ENCODE results near the gene UNC13B. TPM values are rescaled to one million over a fixed set of nuclear protein-coding genes. Genes with fewer than 3 reads are reported as not detected.

UNC13B gene
- total RNA-seq, 3 donors from 2014 or later = 1.6 to 2.8 (median 2.0) TPM

- H3K4me3 Mint-ChIP-seq = no peak overlapping the region
- ATAC-seq (no peak), DNase-seq (no peak)
- no peaks in the 10 kb centered on the region for H3K36me3 Mint-ChIP-seq (ENCODE audit: insufficient read depth)
- H3K9me3 Mint-ChIP-seq = no peaks in the 10 kb centered on the region
- H3K27me3 Mint-ChIP-seq (ENCODE audit: low read depth) = peaks cover 5% of the 10 kb centered on the region
- H3K4me1 Mint-ChIP-seq (ENCODE audit: low read depth) = no peaks in the 10 kb centered on the region
Observed at GRCh38 chr9:35335164-35335563, 173.4 kb downstream of the UNC13B start.

- Mint-ChIP-seq H3K9me3 (no peaks in the 10 kb centered on the region), H3K36me3 (ENCODE audit: insufficient read depth) (no peaks in the 10 kb centered on the region), H3K4me3 (no peak overlapping the region), H3K4me1 (ENCODE audit: low read depth) (no peaks in the 10 kb centered on the region), H3K27me3 (ENCODE audit: low read depth) (peaks cover 10% of the 10 kb centered on the region)
- ATAC-seq (no peak), DNase-seq (no peak)
Observed at GRCh38 chr9:35338086-35338485, 176.3 kb downstream of the UNC13B start.

GRCh38 chr9:35338561-35339274 is 176.9 kb downstream of the UNC13B start:
- no peaks in the 10 kb centered on the region for H3K4me1 Mint-ChIP-seq (ENCODE audit: low read depth)
- H3K36me3 Mint-ChIP-seq (ENCODE audit: insufficient read depth) = no peaks in the 10 kb centered on the region
- no peaks in the 10 kb centered on the region for H3K9me3 Mint-ChIP-seq
- H3K4me3 Mint-ChIP-seq = no peak overlapping the region
- DNase-seq (no peak), ATAC-seq (no peak)
- peaks cover 10% of the 10 kb centered on the region for H3K27me3 Mint-ChIP-seq (ENCODE audit: low read depth)

- Mint-ChIP-seq H3K27me3 (ENCODE audit: low read depth) (peaks cover 10% of the 10 kb centered on the region), H3K4me3 (no peak overlapping the region), H3K4me1 (ENCODE audit: low read depth) (no peaks in the 10 kb centered on the region), H3K36me3 (ENCODE audit: insufficient read depth) (no peaks in the 10 kb centered on the region), H3K9me3 (no peaks in the 10 kb centered on the region)
- ATAC-seq = no peak
- DNase-seq = no peak
Observed at GRCh38 chr9:35340046-35340445, 178.2 kb downstream of the UNC13B start.

GRCh38 chr9:35341021-35341420 is 179.2 kb downstream of the UNC13B start:
- ATAC-seq = no peak
- H3K9me3 Mint-ChIP-seq = no peaks in the 10 kb centered on the region

GRCh38 chr9:35341585-35341984 is 179.8 kb downstream of the UNC13B start:
- DNase-seq (no peak), ATAC-seq (no peak)
- peaks cover 10% of the 10 kb centered on the region for H3K27me3 Mint-ChIP-seq (ENCODE audit: low read depth)
- no peaks in the 10 kb centered on the region for H3K4me1 Mint-ChIP-seq (ENCODE audit: low read depth)
- H3K9me3 Mint-ChIP-seq = no peaks in the 10 kb centered on the region
- H3K36me3 Mint-ChIP-seq (ENCODE audit: insufficient read depth) = no peaks in the 10 kb centered on the region
- no peak overlapping the region for H3K4me3 Mint-ChIP-seq

More at GRCh38 chr9:35341021-35341420, 179.2 kb downstream of the UNC13B start:
- no peaks in the 10 kb centered on the region for H3K36me3 Mint-ChIP-seq (ENCODE audit: insufficient read depth)
- no peak for DNase-seq
- H3K4me3 Mint-ChIP-seq = no peak overlapping the region
- peaks cover 10% of the 10 kb centered on the region for H3K27me3 Mint-ChIP-seq (ENCODE audit: low read depth)
- H3K4me1 Mint-ChIP-seq (ENCODE audit: low read depth) = no peaks in the 10 kb centered on the region

- Mint-ChIP-seq H3K36me3 (ENCODE audit: insufficient read depth) (no peaks in the 10 kb centered on the region), H3K4me3 (no peak overlapping the region), H3K9me3 (no peaks in the 10 kb centered on the region), H3K27me3 (ENCODE audit: low read depth) (peaks cover 8% of the 10 kb centered on the region), H3K4me1 (ENCODE audit: low read depth) (no peaks in the 10 kb centered on the region)
- no peak for ATAC-seq
- DNase-seq = no peak
Observed at GRCh38 chr9:35342221-35342958, 180.6 kb downstream of the UNC13B start.

GRCh38 chr9:35348109-35348508 is 186.3 kb downstream of the UNC13B start:
- Mint-ChIP-seq H3K4me1 (ENCODE audit: low read depth) (no peaks in the 10 kb centered on the region), H3K27me3 (ENCODE audit: low read depth) (peaks cover 2% of the 10 kb centered on the region), H3K9me3 (no peaks in the 10 kb centered on the region), H3K4me3 (no peak overlapping the region), H3K36me3 (ENCODE audit: insufficient read depth) (no peaks in the 10 kb centered on the region)
- DNase-seq (no peak), ATAC-seq (no peak)

GRCh38 chr9:35349287-35349990 is 187.6 kb downstream of the UNC13B start:
- Mint-ChIP-seq H3K36me3 (ENCODE audit: insufficient read depth) (no peaks in the 10 kb centered on the region), H3K27me3 (ENCODE audit: low read depth) (peaks cover 2% of the 10 kb centered on the region), H3K4me3 (no peak overlapping the region), H3K4me1 (ENCODE audit: low read depth) (no peaks in the 10 kb centered on the region), H3K9me3 (no peaks in the 10 kb centered on the region)
- no peak for ATAC-seq
- no peak for DNase-seq

GRCh38 chr9:35350212-35350611 is 188.4 kb downstream of the UNC13B start:
- no peak for ATAC-seq
- no peak for DNase-seq
- Mint-ChIP-seq H3K9me3 (no peaks in the 10 kb centered on the region), H3K36me3 (ENCODE audit: insufficient read depth) (no peaks in the 10 kb centered on the region), H3K4me1 (ENCODE audit: low read depth) (no peaks in the 10 kb centered on the region), H3K4me3 (no peak overlapping the region), H3K27me3 (ENCODE audit: low read depth) (peaks cover 2% of the 10 kb centered on the region)

- ATAC-seq (no peak), DNase-seq (no peak)
- H3K4me3 Mint-ChIP-seq = no peak overlapping the region
- no peaks in the 10 kb centered on the region for H3K36me3 Mint-ChIP-seq (ENCODE audit: insufficient read depth)
- no peaks in the 10 kb centered on the region for H3K9me3 Mint-ChIP-seq
- H3K27me3 Mint-ChIP-seq (ENCODE audit: low read depth) = peaks cover 2% of the 10 kb centered on the region
- H3K4me1 Mint-ChIP-seq (ENCODE audit: low read depth) = no peaks in the 10 kb centered on the region
Observed at GRCh38 chr9:35350827-35351549, 189.2 kb downstream of the UNC13B start.

- DNase-seq (no peak), ATAC-seq (no peak)
- H3K9me3 Mint-ChIP-seq = no peaks in the 10 kb centered on the region
- H3K36me3 Mint-ChIP-seq (ENCODE audit: insufficient read depth) = no peaks in the 10 kb centered on the region
- peaks cover 2% of the 10 kb centered on the region for H3K27me3 Mint-ChIP-seq (ENCODE audit: low read depth)
- H3K4me3 Mint-ChIP-seq = no peak overlapping the region
- H3K4me1 Mint-ChIP-seq (ENCODE audit: low read depth) = no peaks in the 10 kb centered on the region
Observed at GRCh38 chr9:35353731-35354365, 192.0 kb downstream of the UNC13B start.

- ATAC-seq = no peak
- Mint-ChIP-seq H3K27me3 (ENCODE audit: low read depth) (peaks cover 9% of the 10 kb centered on the region), H3K36me3 (ENCODE audit: insufficient read depth) (no peaks in the 10 kb centered on the region), H3K4me3 (no peak overlapping the region), H3K4me1 (ENCODE audit: low read depth) (no peaks in the 10 kb centered on the region), H3K9me3 (no peaks in the 10 kb centered on the region)
- no peak for DNase-seq
Observed at GRCh38 chr9:35355939-35356338, 194.1 kb downstream of the UNC13B start.

GRCh38 chr9:35357116-35357515 is 195.3 kb downstream of the UNC13B start:
- ATAC-seq (no peak), DNase-seq (no peak)
- Mint-ChIP-seq H3K4me3 (no peak overlapping the region), H3K36me3 (ENCODE audit: insufficient read depth) (no peaks in the 10 kb centered on the region), H3K4me1 (ENCODE audit: low read depth) (no peaks in the 10 kb centered on the region), H3K9me3 (no peaks in the 10 kb centered on the region), H3K27me3 (ENCODE audit: low read depth) (peaks cover 7% of the 10 kb centered on the region)

Measured in activated T-cell treated with anti-CD3 and anti-CD28 coated beads, Interleukin-2, amount 50 U/mL, for 4 hours (primary cell).